Dendritic cell treated with granulocyte-macrophage colony-stimulating factor and Interleukin-4, amounts not matched to agents 40 ng/mL and 50 ng/mL, for 4 days (primary cell): ENCODE measurements around the gene PPIL6.

Source experiments
- H3K27ac Mint-ChIP-seq: one replicate; pipeline ENCODE4 v1.8.0; 2022; ENCODE audit warnings: mild to moderate bottlenecking, mixed read lengths
- H3K27me3 Mint-ChIP-seq: one replicate; pipeline ENCODE4 v1.8.0; 2022; ENCODE audit warnings: mild to moderate bottlenecking, mixed read lengths
- H3K36me3 Mint-ChIP-seq: one replicate; pipeline ENCODE4 v1.8.0; 2022; ENCODE audit warnings: low read depth, mixed read lengths
- H3K4me1 Mint-ChIP-seq: one replicate; pipeline ENCODE4 v1.8.0; 2022; ENCODE audit warnings: low read depth, mixed read lengths
- H3K4me3 Mint-ChIP-seq: one replicate; pipeline ENCODE4 v1.8.0; 2022; ENCODE audit warnings: mild to moderate bottlenecking, moderate library complexity, mixed read lengths
- H3K9me3 Mint-ChIP-seq: one replicate; pipeline ENCODE4 v1.8.0; 2022; ENCODE audit warnings: mixed read lengths
- intact Hi-C: fragments of 100-400 bp; cut with micrococcal nuclease; formaldehyde crosslinking; loops from one replicate; pipeline ENCODE4 v1.15.0; 2022

PPIL6 gene

GRCh38 chr6:109383438-109383940, 56.9 kb downstream of the PPIL6 start:
- peaks cover 43% of the 10 kb centered on the region for H3K36me3 Mint-ChIP-seq
- H3K27ac Mint-ChIP-seq, result peak overlapping the region; percentile 100
- no peaks in the 10 kb centered on the region for H3K27me3 Mint-ChIP-seq
- intact Hi-C loops, result loop anchor here (1.0 to 5.0 kb wide), 5 partner anchors 59 to 825 kb away; partner anchors contain the start of genes PPIL6 and SMPD2
- H3K9me3 Mint-ChIP-seq, result no peaks in the 10 kb centered on the region
- peaks cover 37% of the 10 kb centered on the region for H3K4me1 Mint-ChIP-seq
- peak overlapping the region; percentile 17 for H3K4me3 Mint-ChIP-seq

DNA sequence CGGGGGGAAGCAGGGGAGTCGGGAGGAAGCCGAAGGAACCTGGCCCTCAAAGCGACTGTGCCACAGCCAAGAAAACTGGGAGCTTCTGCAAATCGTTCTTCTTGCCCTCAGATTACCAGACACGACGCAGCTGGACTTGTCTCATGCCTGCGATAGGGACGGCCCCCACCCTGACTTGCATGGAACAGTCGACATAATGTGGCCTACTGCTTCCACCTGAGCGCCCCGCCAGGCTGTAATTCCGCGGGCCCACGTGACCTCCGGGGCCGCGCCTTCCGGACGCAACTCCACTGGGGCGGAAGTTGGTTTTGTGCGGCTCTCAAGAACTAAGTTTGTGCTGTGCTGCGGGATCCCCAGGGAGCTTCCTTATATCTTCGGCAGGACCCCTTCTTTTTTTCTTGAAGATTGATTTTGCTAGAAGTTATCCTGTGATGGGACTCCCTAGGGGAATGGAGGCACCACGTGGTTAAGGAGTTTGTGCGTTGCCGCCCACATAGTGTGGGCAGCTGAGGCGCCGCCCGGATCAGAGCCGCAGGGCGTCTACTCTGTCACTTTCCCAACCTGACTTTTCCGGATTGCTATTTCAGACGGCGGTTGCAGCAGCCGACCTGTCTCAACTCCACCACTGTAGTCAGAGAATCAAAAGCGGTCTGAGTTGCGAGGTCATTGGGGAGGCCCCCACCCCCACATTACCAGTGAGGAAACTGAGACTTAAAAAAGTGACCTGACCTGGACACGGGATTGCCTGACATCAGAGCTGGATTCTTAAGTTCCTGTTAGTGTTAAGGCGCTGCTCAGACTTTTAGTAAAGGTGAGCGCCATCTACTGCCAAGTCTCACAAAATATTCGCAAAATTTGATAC, 57.6 kb downstream of the PPIL6 start:
- Mint-ChIP-seq H3K36me3 (peaks cover 49% of the 10 kb centered on the region), H3K4me1 (peaks cover 44% of the 10 kb centered on the region), H3K4me3 (peak overlapping the region; percentile 94), H3K9me3 (no peaks in the 10 kb centered on the region), H3K27me3 (no peaks in the 10 kb centered on the region), H3K27ac (peak overlapping the region; percentile 100)
- intact Hi-C loops, result loop anchor here (1.0 to 5.0 kb wide), 6 partner anchors 59 to 824 kb away; partner anchors contain the start of genes CEP57L1, PPIL6 and SMPD2

- H3K4me1 Mint-ChIP-seq, result peaks cover 47% of the 10 kb centered on the region
- peaks cover 58% of the 10 kb centered on the region for H3K36me3 Mint-ChIP-seq
- intact Hi-C loops, result loop anchor here (1.0 to 5.0 kb wide), 5 partner anchors 60 to 823 kb away; partner anchors contain the start of genes CEP57L1, PPIL6 and SMPD2
- peak within 1 kb of the TSS; percentile 94 for H3K4me3 Mint-ChIP-seq
- no peaks in the 10 kb centered on the region for H3K9me3 Mint-ChIP-seq
- peak within 1 kb of the TSS; percentile 100 for H3K27ac Mint-ChIP-seq
- no peaks in the 10 kb centered on the region for H3K27me3 Mint-ChIP-seq
Measured at GRCh38 chr6:109381747-109382575, 58.5 kb downstream of the PPIL6 start, which contains the start of gene CD164. CD164 (minus strand) TSS chr6:109382467; CDS start chr6:109382378, 89 bp downstream.

- intact Hi-C loops, result loop anchor here (5.0 kb wide), 3 partner anchors 59 to 144 kb away; partner anchors contain the start of genes PPIL6 and SMPD2
- H3K9me3 Mint-ChIP-seq, result no peaks in the 10 kb centered on the region
- peaks cover 65% of the 10 kb centered on the region for H3K36me3 Mint-ChIP-seq
- H3K4me3 Mint-ChIP-seq, result peak overlapping the region; percentile 94
- H3K27me3 Mint-ChIP-seq, result no peaks in the 10 kb centered on the region
- H3K4me1 Mint-ChIP-seq, result peaks cover 49% of the 10 kb centered on the region
- peak overlapping the region; percentile 100 for H3K27ac Mint-ChIP-seq
Measured at GRCh38 chr6:109381061-109381746, 59.2 kb downstream of the PPIL6 start.

- Mint-ChIP-seq H3K9me3 (no peaks in the 10 kb centered on the region), H3K4me1 (peaks cover 51% of the 10 kb centered on the region), H3K27me3 (no peaks in the 10 kb centered on the region), H3K4me3 (peak overlapping the region; percentile 81), H3K27ac (no peak overlapping the region), H3K36me3 (peaks cover 80% of the 10 kb centered on the region)
- intact Hi-C loops, result loop anchor here (5.0 kb wide), 3 partner anchors 57 to 142 kb away; partner anchors contain the start of genes PPIL6 and SMPD2
Measured at GRCh38 chr6:109379711-109380110, 60.7 kb downstream of the PPIL6 start.

DNA sequence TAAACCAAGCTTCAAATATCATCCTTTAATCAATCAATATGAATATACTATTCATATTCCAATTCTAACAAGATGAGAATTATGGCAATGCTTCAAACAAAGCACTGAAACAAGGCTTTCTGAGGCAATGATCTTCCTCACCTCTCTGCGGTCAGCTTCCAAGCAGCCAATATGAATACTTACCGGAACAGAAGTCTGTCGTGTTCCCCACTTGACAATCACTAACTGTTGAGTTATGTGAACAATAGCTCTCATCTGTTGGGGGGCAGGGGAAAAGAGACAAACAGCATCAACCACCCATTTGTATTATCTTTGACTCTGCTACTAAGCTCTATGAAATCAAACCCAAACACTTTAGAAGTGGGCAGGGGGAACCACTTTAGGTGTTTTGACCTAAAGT, 62.7 kb downstream of the PPIL6 start:
- Mint-ChIP-seq H3K9me3 (no peaks in the 10 kb centered on the region), H3K27me3 (no peaks in the 10 kb centered on the region), H3K4me3 (no peak overlapping the region), H3K27ac (no peak overlapping the region), H3K36me3 (peaks cover 92% of the 10 kb centered on the region), H3K4me1 (peaks cover 61% of the 10 kb centered on the region)
- intact Hi-C loops, result no loop called here

- Mint-ChIP-seq H3K36me3 (peaks cover 87% of the 10 kb centered on the region), H3K4me1 (peaks cover 65% of the 10 kb centered on the region), H3K4me3 (peak overlapping the region; percentile 1), H3K9me3 (no peaks in the 10 kb centered on the region), H3K27ac (peak overlapping the region; percentile 80), H3K27me3 (no peaks in the 10 kb centered on the region)
- intact Hi-C loops, result no loop called here
Measured at GRCh38 chr6:109374326-109374892, 66.0 kb downstream of the PPIL6 start.

- no peaks in the 10 kb centered on the region for H3K9me3 Mint-ChIP-seq
- peak overlapping the region; percentile 80 for H3K27ac Mint-ChIP-seq
- H3K4me3 Mint-ChIP-seq, result peak overlapping the region; percentile 45
- H3K27me3 Mint-ChIP-seq, result no peaks in the 10 kb centered on the region
- peaks cover 58% of the 10 kb centered on the region for H3K4me1 Mint-ChIP-seq
- H3K36me3 Mint-ChIP-seq, result peaks cover 87% of the 10 kb centered on the region
- intact Hi-C loops, result no loop called here
Measured at GRCh38 chr6:109373762-109374161, 66.7 kb downstream of the PPIL6 start.

GRCh38 chr6:109373331-109373730, 67.1 kb downstream of the PPIL6 start:
- Mint-ChIP-seq H3K27ac (peak overlapping the region; percentile 80), H3K9me3 (no peaks in the 10 kb centered on the region), H3K27me3 (no peaks in the 10 kb centered on the region), H3K36me3 (peaks cover 87% of the 10 kb centered on the region), H3K4me3 (peak overlapping the region; percentile 45), H3K4me1 (peaks cover 54% of the 10 kb centered on the region)
- intact Hi-C loops, result no loop called here

DNA sequence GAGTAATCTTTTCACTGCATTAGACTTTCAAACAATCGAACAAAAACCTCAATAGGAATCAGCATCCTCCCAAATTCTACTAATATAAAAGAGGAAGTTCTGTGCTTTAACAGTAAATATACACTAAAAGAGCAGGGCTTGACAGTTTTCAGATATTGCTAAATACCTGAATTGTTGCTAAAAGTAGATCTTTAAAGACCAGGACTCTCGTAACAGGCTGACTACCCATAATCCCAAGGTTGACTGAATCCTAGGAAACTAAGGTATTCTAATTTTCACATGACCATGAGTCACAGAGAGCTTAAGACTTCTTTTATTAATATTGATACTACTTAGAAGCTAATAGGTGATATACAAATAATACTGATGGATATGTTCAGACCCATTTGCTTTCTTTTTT, 68.3 kb downstream of the PPIL6 start:
- Mint-ChIP-seq H3K27ac (peak overlapping the region; percentile 39), H3K4me3 (no peak overlapping the region), H3K27me3 (no peaks in the 10 kb centered on the region), H3K9me3 (no peaks in the 10 kb centered on the region), H3K36me3 (peaks cover 83% of the 10 kb centered on the region), H3K4me1 (peaks cover 45% of the 10 kb centered on the region)
- intact Hi-C loops, result no loop called here

GRCh38 chr6:109370792-109371191, 69.6 kb downstream of the PPIL6 start:
- intact Hi-C loops, result no loop called here
- Mint-ChIP-seq H3K27ac (no peak overlapping the region), H3K9me3 (no peaks in the 10 kb centered on the region), H3K36me3 (peaks cover 83% of the 10 kb centered on the region), H3K27me3 (no peaks in the 10 kb centered on the region), H3K4me1 (peaks cover 40% of the 10 kb centered on the region), H3K4me3 (no peak overlapping the region)

DNA sequence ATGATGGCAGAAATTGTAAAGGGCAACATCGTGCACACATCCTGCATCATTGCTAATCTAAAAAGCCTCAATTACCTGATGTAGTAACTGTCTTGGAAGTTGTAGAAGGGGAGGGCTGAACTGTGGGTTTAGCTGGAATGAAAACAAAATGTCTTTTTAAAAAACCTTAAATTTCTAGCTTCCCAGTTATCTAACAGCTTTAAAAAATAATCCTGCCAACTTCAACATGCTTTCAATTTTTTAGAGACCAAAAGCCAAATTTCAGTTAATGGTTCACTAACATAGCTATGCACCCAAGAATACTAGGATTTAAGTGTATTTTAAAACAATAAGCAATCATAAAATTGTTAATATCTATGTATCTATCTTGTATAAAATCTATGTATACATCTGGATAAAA, 70.1 kb downstream of the PPIL6 start:
- Mint-ChIP-seq H3K4me1 (peaks cover 38% of the 10 kb centered on the region), H3K36me3 (peaks cover 83% of the 10 kb centered on the region), H3K27ac (no peak overlapping the region), H3K4me3 (no peak overlapping the region), H3K9me3 (no peaks in the 10 kb centered on the region), H3K27me3 (no peaks in the 10 kb centered on the region)
- intact Hi-C loops, result no loop called here

DNA sequence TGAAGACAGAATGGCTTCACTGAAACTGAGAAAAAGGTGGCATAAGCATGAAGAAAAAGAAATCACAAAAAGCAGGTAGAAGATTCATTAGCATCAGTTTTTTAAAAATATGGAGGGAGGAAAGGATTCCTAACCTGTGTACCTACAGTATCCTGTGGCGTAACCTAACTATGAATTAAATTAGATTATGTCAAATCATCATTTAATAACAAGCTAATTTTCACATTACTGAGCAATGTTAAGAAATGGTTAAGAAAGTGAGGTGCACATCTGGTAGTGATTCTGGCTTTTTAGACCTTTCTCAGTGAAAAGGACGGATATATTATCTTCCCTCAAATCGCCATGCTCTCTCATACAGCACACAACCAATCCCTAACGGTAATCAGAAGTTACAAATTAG, 70.7 kb downstream of the PPIL6 start:
- peaks cover 32% of the 10 kb centered on the region for H3K4me1 Mint-ChIP-seq
- no peak overlapping the region for H3K4me3 Mint-ChIP-seq
- no peak overlapping the region for H3K27ac Mint-ChIP-seq
- H3K27me3 Mint-ChIP-seq, result no peaks in the 10 kb centered on the region
- peaks cover 83% of the 10 kb centered on the region for H3K36me3 Mint-ChIP-seq
- intact Hi-C loops, result no loop called here
- H3K9me3 Mint-ChIP-seq, result no peaks in the 10 kb centered on the region
